Smooth muscle cell (in vitro differentiated cells): ENCODE data around the gene PARD3. TPM values are rescaled to one million over a fixed set of nuclear protein-coding genes. Genes with fewer than 3 reads are reported as not detected.

ENCODE experiments used
- DNase-seq: peaks from one replicate; lab custom pipeline; 2025; ENCODE audit not compliant: unreplicated experiment; lab: John Stamatoyannopoulos, UW
- H2AFZ ChIP-seq: fragments of 200-600 bp; sonication (generic); 2 replicates; pipeline ENCODE4 v1.6.0; 2016; ENCODE audit warnings: antibody characterized with exemption, low read depth, mild to moderate bottlenecking
- H3F3A ChIP-seq: fragments of 200-600 bp; sonication (generic); 2 replicates; pipeline ENCODE4 v1.6.0; 2017; ENCODE audit warnings: antibody characterized with exemption, low read depth
- H3K27ac ChIP-seq: fragments of 200-600 bp; sonication (generic); 2 replicates; pipeline ENCODE4 v1.5.1; 2016; ENCODE audit warnings: low read depth, mild to moderate bottlenecking
- H3K27me3 ChIP-seq: fragments of 200-600 bp; sonication (generic); 2 replicates; pipeline ENCODE4 v1.6.1; 2016; ENCODE audit warnings: low read depth, mild to moderate bottlenecking
- H3K36me3 ChIP-seq: fragments of 200-600 bp; sonication (generic); 2 replicates; pipeline ENCODE4 v1.5.1; 2016; ENCODE audit warnings: low read depth
- H3K4me1 ChIP-seq: fragments of 200-600 bp; sonication (generic); 2 replicates; pipeline ENCODE4 v1.5.1; 2016; ENCODE audit warnings: low read depth
- H3K4me2 ChIP-seq: fragments of 200-600 bp; sonication (generic); 2 replicates; pipeline ENCODE4 v1.6.0; 2016; ENCODE audit warnings: mild to moderate bottlenecking
- H3K4me3 ChIP-seq: fragments of 200-600 bp; sonication (generic); 2 replicates; pipeline ENCODE4 v1.5.1; 2016; ENCODE audit warnings: mild to moderate bottlenecking
- H3K79me2 ChIP-seq: fragments of 200-600 bp; sonication (generic); 2 replicates; pipeline ENCODE4 v1.6.0; 2016; ENCODE audit warnings: low read depth, mild to moderate bottlenecking
- H3K9ac ChIP-seq: fragments of 200-600 bp; sonication (generic); 2 replicates; pipeline ENCODE4 v1.6.0; 2016; ENCODE audit warnings: low read depth
- H3K9me3 ChIP-seq: fragments of 200-600 bp; sonication (generic); replicated peaks from 2 replicates; pipeline ENCODE4 v1.5.1; 2016; ENCODE audit warnings: low read depth
- H4K20me1 ChIP-seq: fragments of 200-600 bp; sonication (generic); 2 replicates; pipeline ENCODE4 v1.6.0; 2016; ENCODE audit warnings: low read depth
- WGBS: methylation state at CpG from one replicate; pipeline ENCODE4 v1.1.7; 2016; ENCODE audit warnings: low lambda C conversion rate; 5-methylcytosine and 5-hydroxymethylcytosine counted together
- polyA plus RNA-seq: library from polyadenylated mRNA; unstranded; fragments of >200 nt; fragmentation: Nextera tagmentation; extraction: Ambion mirVana; gene quantifications from 2 replicates; pipeline ENCODE4 v1.2.1, GENCODE V29; 2016
- total RNA-seq: library from RNA; depleted of rRNA; stranded (reverse); fragments of >200 nt; gene quantifications from 2 replicates; pipeline ENCODE4 v1.2.3, GENCODE V29; 2014
- TF ChIP-seq, protein P1 (sequence below): fragments of 200-600 bp; sonication (generic); IDR thresholded peaks from 2 replicates; pipeline ENCODE4 v1.5.1; 2017; ENCODE audit warnings: borderline replicate concordance, mild to moderate bottlenecking, antibody characterized with exemption; ENCODE audit not compliant: insufficient read depth, poor library complexity, severe bottlenecking

PARD3 gene
- total and polyA plus RNA-seq, 2 experiments from 2014 or later: 17.5 to 26.0 TPM

DNA sequence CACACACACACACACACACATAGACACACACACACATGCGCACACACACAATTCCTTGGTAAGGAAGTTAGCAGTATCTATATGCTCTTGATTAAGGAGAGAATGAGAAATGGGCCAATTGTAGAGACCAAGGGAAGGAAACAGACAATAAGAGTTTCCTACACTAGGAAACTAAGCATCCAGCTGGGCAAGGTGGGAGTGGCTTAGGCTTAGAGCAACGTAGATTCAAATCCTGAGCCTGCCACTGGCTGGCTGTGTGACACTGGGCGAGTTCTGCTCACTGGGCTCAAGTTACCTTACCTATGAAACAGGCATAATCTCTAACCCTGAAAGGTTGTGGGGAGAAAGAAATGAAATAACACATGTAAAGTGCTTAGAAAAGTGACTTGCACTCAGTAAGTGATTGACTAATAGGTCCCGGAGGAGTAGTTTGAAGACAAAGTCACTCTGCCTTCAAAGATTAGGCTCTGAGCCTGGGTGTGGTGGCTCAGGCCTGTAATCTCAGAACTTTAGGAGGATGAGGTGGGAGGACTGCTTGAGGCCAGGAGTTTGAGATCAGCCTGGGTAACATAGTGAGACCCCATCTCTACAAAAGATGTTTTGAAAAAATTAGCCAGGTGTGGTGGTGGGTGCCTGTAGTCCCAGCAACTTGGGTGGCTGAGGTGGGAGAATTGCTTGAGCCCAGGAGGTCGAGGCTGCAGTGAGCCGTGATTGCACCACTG, 701.4 kb downstream of the PARD3 start:
- H3F3A ChIP-seq: peaks cover 17% of the 10 kb centered on the region
- no peaks in the 10 kb centered on the region for H3K27me3 ChIP-seq
- H2AFZ ChIP-seq: no peak overlapping the region
- 85% methylated on average over 6 of the region's 6 CpGs for WGBS
- H3K4me3 ChIP-seq: no peak overlapping the region
- H3K4me1 ChIP-seq: no peaks in the 10 kb centered on the region
- no peaks in the 10 kb centered on the region for H3K79me2 ChIP-seq
- TF ChIP-seq, protein P1, sequence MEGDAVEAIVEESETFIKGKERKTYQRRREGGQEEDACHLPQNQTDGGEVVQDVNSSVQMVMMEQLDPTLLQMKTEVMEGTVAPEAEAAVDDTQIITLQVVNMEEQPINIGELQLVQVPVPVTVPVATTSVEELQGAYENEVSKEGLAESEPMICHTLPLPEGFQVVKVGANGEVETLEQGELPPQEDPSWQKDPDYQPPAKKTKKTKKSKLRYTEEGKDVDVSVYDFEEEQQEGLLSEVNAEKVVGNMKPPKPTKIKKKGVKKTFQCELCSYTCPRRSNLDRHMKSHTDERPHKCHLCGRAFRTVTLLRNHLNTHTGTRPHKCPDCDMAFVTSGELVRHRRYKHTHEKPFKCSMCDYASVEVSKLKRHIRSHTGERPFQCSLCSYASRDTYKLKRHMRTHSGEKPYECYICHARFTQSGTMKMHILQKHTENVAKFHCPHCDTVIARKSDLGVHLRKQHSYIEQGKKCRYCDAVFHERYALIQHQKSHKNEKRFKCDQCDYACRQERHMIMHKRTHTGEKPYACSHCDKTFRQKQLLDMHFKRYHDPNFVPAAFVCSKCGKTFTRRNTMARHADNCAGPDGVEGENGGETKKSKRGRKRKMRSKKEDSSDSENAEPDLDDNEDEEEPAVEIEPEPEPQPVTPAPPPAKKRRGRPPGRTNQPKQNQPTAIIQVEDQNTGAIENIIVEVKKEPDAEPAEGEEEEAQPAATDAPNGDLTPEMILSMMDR: no peak
- H3K9ac ChIP-seq: no peak overlapping the region
- H3K36me3 ChIP-seq: no peaks in the 10 kb centered on the region
- H3K9me3 ChIP-seq: no peaks in the 10 kb centered on the region
- peak overlapping the region; percentile 52 for H3K27ac ChIP-seq
- no peaks in the 10 kb centered on the region for H4K20me1 ChIP-seq
- H3K4me2 ChIP-seq: no peak overlapping the region
- no peak for DNase-seq

DNA sequence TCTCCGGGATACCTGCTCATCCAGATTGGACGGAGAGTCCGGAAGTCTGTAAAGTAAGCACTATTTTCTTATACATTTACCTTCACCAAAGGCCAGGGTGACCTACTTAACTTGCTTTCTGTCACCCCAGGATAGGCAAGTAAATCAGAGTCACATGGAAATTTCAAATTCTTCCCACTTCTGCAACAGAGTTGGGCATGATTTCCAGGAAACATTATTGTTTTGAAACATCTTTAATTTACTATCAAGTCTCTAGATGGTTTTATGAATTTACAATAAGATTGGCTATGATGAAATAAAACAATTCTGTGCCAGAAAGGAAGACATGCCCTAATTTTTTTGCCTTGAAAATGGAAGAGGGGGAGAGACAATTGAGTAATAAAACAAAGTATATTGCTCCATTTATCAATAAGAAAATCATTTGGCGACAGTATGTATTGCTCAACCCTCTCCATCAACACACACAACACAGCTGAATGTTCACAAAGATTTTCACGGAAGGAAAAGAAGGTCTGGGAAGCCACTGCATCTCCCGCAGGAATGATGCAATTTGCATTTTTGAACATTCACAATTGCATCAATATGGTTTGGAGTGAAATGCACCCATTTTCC, 702.8 kb downstream of the PARD3 start:
- WGBS: 79% methylated on average over 6 of the region's 6 CpGs
- no peaks in the 10 kb centered on the region for H3K36me3 ChIP-seq
- no peak overlapping the region for H3K9ac ChIP-seq

DNA sequence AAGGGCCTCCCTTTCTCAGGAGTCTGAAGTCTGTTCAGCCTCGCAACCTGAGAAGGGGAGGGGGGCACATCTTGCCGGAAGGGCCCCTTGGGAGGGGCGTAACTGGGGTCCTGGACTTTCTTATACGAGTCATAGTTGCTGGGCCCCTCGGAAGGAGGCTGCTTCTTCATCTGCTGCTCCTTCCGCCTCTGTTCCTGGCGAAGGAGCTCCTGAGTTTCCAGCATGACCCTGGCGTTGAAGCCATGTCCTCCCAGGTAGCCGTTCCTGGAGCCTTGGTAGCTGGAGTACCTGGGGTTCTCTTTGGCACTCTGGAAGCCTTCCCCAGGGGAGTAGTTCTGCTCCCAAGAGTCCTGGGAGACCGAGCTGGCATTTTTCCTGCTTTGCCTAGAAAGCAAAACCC, 703.9 kb downstream of the PARD3 start:
- Histone ChIP-seq H3K27ac (peak overlapping the region; percentile 74), H3K9ac (no peak overlapping the region), H3K36me3 (no peaks in the 10 kb centered on the region), H3K4me1 (no peaks in the 10 kb centered on the region), H4K20me1 (no peaks in the 10 kb centered on the region), H3K9me3 (no peaks in the 10 kb centered on the region), H3F3A (peaks cover 17% of the 10 kb centered on the region), H3K4me2 (no peak overlapping the region), H2AFZ (no peak overlapping the region), H3K27me3 (no peaks in the 10 kb centered on the region), H3K79me2 (no peaks in the 10 kb centered on the region), H3K4me3 (no peak overlapping the region)
- no peak for DNase-seq
- WGBS: 98% methylated on average over 10 of the region's 10 CpGs
- TF ChIP-seq, protein P1: no peak

More for the DNA sequence above, 702.8 kb downstream of the PARD3 start:
- H3K4me1 ChIP-seq: no peaks in the 10 kb centered on the region
- peak overlapping the region; percentile 52 for H3K27ac ChIP-seq
- peak overlapping the region; percentile 52 for H3K4me2 ChIP-seq
- no peak for DNase-seq
- H3K27me3 ChIP-seq: no peaks in the 10 kb centered on the region
- H4K20me1 ChIP-seq: no peaks in the 10 kb centered on the region
- H3K79me2 ChIP-seq: no peaks in the 10 kb centered on the region
- H3K9me3 ChIP-seq: no peaks in the 10 kb centered on the region
- no peak overlapping the region for H3K4me3 ChIP-seq
- TF ChIP-seq, protein P1: no peak
- no peak overlapping the region for H2AFZ ChIP-seq
- H3F3A ChIP-seq: peaks cover 17% of the 10 kb centered on the region
